MM.1S (cell line): ENCODE data around the gene CDYL.

Source experiments
- CTCF ChIP-seq: fragments of 300-600 bp; sonication (generic); IDR thresholded peaks from 2 replicates; pipeline ENCODE4 v1.5.1; 2016; ENCODE audit warnings: antibody characterized with exemption, low read length, mixed read lengths
- EZH2phosphoT487 ChIP-seq: fragments of 300-600 bp; sonication (generic); IDR thresholded peaks from 2 replicates; pipeline ENCODE4 v1.6.1; 2018; ENCODE audit warnings: antibody characterized with exemption, low read length

DNA sequence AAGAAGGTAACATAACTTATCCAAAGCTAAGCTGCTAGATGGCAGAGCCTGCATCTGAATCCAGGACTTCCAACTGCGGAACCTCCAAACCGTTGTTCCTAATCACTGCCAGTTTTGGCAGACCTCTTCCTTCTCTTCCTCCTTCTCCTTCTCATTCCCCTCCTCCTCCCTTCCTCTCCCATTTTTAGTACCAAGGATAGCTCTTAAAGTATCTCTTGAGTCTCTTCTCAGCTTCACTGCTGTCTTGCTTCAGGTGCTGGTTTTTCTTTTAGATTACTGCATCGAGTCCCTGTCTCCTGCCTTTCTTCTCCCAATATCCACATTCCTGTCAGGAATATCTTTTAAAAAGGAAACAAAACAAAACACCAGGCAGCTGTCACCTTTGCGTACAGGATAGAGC is 77.1 kb downstream of the CDYL start:
- no peak for TF ChIP-seq CTCF
- TF ChIP-seq EZH2phosphoT487, result no peak
